ENCODE measurements around the gene TPM1.

TPM1 gene

GRCh38 chr15:63004211-63004610 lies 38.3 kb upstream of the TPM1 start:
- Histone ChIP-seq H3K36me3 (ENCODE audit: control insufficient read depth, insufficient read depth, low read length) (no peaks in the 10 kb centered on the region), H3K4me2 (ENCODE audit: low read length) (no peak overlapping the region), H3K4me3 (ENCODE audit: low read depth, low read length) (no peak overlapping the region), H3K79me2 (no peaks in the 10 kb centered on the region), H3K4me1 (no peaks in the 10 kb centered on the region), H3K9me3 (ENCODE audit: control insufficient read depth, low read length) (no peaks in the 10 kb centered on the region), H2AFZ (no peak overlapping the region), H3K27me3 (ENCODE audit: control insufficient read depth, insufficient read depth, low read length) (no peaks in the 10 kb centered on the region), H3K27ac (no peak overlapping the region), H3K9ac (no peak overlapping the region)
- TF ChIP-seq CTCF (IDR thresholded peaks at IDR 0.05): no peak

- no peak overlapping the region for H3K4me3 ChIP-seq (ENCODE audit: low read depth, low read length)
- H2AFZ ChIP-seq: no peak overlapping the region
- H3K9ac ChIP-seq: no peak overlapping the region
- no peaks in the 10 kb centered on the region for H3K4me1 ChIP-seq
- H3K27me3 ChIP-seq (ENCODE audit: control insufficient read depth, insufficient read depth, low read length): no peaks in the 10 kb centered on the region
- H3K36me3 ChIP-seq (ENCODE audit: control insufficient read depth, insufficient read depth, low read length): no peaks in the 10 kb centered on the region
- H3K79me2 ChIP-seq: no peaks in the 10 kb centered on the region
- no peak overlapping the region for H3K27ac ChIP-seq
- TF ChIP-seq CTCF (IDR thresholded peaks at IDR 0.05): no peak
- H3K9me3 ChIP-seq (ENCODE audit: control insufficient read depth, low read length): no peaks in the 10 kb centered on the region
- no peak overlapping the region for H3K4me2 ChIP-seq (ENCODE audit: low read length)
These were observed 36.3 kb upstream of the TPM1 start for GRCh38 chr15:63006032-63006878.

- H3K36me3 ChIP-seq (ENCODE audit: control insufficient read depth, insufficient read depth, low read length): no peaks in the 10 kb centered on the region
- no peak overlapping the region for H3K9ac ChIP-seq
- no peak overlapping the region for H2AFZ ChIP-seq
- no peak overlapping the region for H3K4me3 ChIP-seq (ENCODE audit: low read depth, low read length)
- no peak overlapping the region for H3K27ac ChIP-seq
- no peak overlapping the region for H3K4me2 ChIP-seq (ENCODE audit: low read length)
- no peaks in the 10 kb centered on the region for H3K79me2 ChIP-seq
- H3K27me3 ChIP-seq (ENCODE audit: control insufficient read depth, insufficient read depth, low read length): no peaks in the 10 kb centered on the region
- no peak for TF ChIP-seq CTCF (IDR thresholded peaks at IDR 0.05)
- H3K4me1 ChIP-seq: no peaks in the 10 kb centered on the region
- H3K9me3 ChIP-seq (ENCODE audit: control insufficient read depth, low read length): no peaks in the 10 kb centered on the region
These were observed 34.1 kb upstream of the TPM1 start for GRCh38 chr15:63008333-63009049.

- no peak for TF ChIP-seq CTCF (IDR thresholded peaks at IDR 0.05)
These were observed 32.2 kb upstream of the TPM1 start for GRCh38 chr15:63010386-63010785.

More at GRCh38 chr15:63010386-63010785, 32.2 kb upstream of the TPM1 start:
- H3K9me3 ChIP-seq (ENCODE audit: control insufficient read depth, low read length): no peaks in the 10 kb centered on the region
- no peak overlapping the region for H2AFZ ChIP-seq
- H3K4me2 ChIP-seq (ENCODE audit: low read length): no peak overlapping the region
- no peak overlapping the region for H3K9ac ChIP-seq
- H3K27ac ChIP-seq: no peak overlapping the region
- no peaks in the 10 kb centered on the region for H3K4me1 ChIP-seq
- no peaks in the 10 kb centered on the region for H3K36me3 ChIP-seq (ENCODE audit: control insufficient read depth, insufficient read depth, low read length)
- no peaks in the 10 kb centered on the region for H3K79me2 ChIP-seq
- H3K27me3 ChIP-seq (ENCODE audit: control insufficient read depth, insufficient read depth, low read length): no peaks in the 10 kb centered on the region
- no peak overlapping the region for H3K4me3 ChIP-seq (ENCODE audit: low read depth, low read length)
